G401.6 (cell line): ENCODE data around the gene SLC44A1.
A peak's percentile ranks its signal among the peaks of the same experiment; 100 is the strongest.

Experiments used
- FAIRE-seq: peaks from 2 replicates; lab custom pipeline; 2012; peaks lifted over from hg19 to GRCh38; lab: Jason Lieb, UNC

The SLC44A1 gene

GRCh38 chr9:105396441-105396840 lies 152.0 kb downstream of the SLC44A1 start:
- FAIRE-seq = no peak

DNA sequence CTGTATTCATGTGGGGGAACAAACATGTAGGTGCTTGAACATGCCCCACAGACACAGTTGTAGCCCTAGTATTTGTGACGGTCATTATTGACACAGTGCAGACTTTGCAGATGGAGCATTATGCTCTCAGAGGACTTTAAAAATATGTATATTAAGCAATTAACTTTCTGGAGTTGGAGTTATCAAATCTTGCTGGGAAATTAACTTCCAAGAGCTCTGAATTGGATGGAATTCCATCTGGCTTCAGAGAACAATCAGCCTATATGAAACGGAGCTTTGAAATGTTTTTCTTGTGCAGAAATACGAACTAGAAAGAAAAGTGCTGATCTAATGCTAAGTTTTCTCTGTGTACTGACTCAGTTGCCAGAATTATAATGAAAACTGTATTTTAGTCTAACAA lies 152.4 kb downstream of the SLC44A1 start:
- FAIRE-seq = no peak

- FAIRE-seq = no peak
These were observed 154.7 kb downstream of the SLC44A1 start for GRCh38 chr9:105399117-105399516.

DNA sequence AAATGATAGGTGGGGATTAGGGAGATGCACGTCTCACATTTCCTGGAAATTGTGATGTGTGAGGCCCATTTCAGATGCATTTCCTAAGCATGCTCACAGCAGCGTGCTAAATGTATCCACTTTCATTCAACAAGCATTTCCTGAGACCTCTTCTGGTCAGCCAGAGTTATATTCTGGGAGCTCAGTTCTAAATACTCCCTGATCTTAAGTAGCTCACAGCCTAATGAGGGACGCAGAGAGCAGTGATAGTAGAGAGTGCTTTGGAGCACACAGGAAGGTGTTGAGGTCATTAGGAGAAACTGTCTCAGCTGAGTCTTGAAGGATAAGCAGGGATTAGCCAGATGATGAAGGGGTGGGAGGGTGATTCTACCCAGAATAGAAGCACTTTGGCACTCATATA lies 157.2 kb downstream of the SLC44A1 start:
- no peak for FAIRE-seq

DNA sequence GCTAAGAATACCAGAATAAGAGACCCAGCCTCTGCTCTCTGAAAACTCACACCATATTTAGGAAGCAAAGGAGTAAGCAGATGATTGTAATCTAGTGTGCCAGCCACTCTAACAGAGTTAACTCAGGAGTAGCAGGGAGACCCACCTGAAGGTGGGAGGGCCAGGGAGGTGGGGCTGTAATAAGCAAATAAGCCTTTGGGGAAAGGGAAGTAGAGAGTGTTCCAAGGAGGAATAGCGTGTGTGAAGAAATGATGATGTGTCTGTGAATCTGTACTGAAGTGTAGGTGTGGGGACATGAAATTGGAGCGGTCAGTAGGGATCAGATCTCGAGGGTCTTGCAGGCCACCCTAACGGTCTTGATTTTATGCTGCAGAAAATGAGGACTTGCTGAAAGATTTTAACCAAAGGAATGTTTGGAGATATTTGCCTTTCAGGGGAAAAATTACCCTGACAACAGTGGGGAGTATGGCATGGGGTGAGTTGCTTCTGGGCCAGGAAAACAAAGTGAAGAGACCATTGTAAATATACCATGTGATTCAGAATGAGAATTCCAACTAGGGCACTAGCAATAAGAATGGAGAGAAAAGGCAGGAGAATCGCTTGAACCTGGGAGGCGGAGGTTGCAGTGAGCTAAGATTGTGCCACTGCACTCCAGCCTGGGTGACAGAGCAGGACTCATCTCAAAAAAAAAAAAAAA lies 159.2 kb downstream of the SLC44A1 start:
- no peak for FAIRE-seq

DNA sequence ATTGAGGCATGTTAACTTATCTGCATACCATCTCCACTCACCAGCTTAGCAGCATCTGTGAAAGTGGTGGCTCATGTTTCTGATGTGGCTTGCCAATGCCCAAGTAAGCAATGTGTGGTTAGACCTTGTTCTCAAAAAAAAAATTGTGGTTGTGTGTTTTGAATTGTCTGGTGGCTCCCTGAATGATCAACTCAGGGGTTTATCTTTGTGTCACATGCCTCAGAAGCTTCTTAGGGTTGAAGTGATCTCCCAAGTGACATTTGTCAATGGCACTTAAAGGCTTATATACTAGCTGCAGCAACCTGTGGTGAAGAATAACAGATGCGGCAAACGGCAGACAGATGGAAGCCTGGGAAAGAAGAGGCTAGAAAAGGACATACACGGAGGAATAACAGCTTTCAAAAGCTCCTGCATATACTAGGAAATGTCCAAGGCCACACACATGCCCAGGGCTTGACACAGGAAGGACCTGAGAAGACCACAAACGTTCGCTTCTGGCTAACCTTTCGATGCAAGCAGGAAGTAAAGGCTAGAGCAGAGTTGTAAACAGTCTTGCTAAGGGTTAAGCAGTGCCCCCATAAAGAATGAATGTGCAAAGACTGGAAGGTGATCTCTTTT lies 161.2 kb downstream of the SLC44A1 start:
- no peak for FAIRE-seq

DNA sequence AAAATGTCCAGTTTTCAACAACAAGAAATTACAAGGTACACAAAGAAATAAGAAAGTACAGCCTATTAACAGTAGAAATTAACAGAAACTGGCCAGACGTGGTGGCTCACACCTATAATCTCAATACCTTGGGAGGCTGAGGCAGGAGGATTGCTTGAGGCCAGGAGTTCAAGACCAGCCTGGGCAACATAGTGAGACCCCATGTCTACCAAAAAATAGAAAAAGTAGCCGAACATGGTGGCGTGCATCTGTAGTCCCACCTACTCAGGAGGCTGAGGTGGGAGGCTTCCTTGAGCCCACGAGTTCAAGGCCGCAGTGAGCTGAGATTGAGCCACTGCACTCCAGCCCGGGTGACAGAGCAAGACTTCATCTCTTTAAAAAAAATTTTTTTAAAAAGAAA lies 161.9 kb downstream of the SLC44A1 start:
- no peak for FAIRE-seq

DNA sequence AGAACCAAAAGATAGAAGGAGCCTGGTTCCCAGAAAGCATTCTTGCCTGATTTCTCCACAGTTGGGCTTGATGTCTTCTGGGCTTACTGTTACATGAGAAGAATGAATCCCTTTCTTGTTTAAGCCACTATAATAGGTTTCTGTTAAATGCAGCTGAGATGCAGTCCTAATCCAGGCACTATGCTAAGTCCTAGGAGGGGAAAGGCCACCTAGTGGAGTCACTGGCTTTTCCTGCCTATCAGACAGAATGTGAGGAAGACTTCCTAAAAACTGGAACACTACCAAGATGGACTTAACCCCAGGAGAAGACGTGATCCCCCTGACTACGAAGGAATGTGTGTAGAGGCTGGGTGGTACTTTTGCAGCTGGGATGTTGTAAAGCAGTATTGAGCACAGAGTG lies 169.1 kb downstream of the SLC44A1 start:
- no peak for FAIRE-seq

- FAIRE-seq = no peak
These were observed 170.7 kb downstream of the SLC44A1 start for GRCh38 chr9:105414947-105415661.

- FAIRE-seq = no peak
These were observed 171.2 kb downstream of the SLC44A1 start for GRCh38 chr9:105415662-105415980.

DNA sequence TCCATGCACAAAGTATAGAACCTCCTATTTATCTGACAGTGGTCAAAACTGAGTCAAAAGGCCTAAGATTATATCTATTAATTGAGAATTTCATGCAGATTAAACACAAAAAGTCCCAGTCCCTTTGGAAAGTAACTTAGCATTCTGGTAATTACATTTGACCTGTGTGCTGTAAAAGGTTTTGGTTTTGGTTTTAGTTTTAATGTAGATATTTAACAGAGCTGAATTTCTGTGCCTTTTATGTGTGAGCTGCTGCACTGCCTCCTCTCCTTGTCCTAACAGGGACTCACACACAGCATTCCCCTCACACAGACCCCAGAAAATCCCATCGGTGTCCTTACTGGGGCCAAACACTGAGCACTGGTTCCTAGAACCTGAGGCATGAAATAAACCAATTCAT lies 172.4 kb downstream of the SLC44A1 start:
- FAIRE-seq = no peak

DNA sequence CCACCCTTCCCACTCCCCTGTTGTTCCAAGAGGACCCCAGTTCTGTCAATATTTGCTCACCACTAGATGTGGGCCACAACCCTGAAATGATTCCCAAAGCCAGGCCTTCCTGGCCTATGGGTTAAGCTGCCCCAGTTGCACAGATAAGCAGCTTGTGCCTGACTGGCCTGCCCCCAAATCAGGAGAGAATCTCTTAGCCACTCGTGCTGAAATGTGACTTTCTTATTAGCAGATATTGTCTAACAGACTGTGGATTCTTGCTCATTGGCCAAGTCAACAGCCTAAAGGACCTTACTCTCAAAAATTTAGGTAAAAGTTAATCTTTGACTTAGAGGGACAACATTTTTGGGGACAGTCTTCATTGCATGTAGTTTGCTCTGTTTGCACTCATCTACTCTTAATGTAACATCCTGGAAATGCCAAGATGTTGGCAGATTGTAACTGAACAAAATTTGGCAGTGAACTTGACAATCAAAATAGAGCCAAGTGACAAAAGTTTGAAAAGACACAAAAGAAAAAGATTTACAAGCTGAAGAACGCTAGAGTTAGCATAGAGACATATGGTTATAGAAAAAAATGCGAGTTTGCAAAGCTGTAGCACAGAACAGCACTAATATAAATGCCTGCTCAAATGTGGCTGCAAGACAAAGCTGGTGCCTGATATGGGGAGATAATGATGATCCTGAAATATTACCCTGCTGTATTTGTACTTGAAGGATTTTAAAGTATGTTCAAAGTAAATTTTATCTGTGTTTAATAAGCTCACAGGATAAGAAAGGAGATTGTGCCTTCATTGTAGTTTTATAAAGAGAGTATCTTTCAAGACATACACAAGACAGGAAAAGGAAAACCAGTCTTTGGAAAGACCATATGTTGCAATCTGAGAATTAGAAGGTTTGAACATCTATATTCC lies 174.4 kb downstream of the SLC44A1 start:
- no peak for FAIRE-seq

DNA sequence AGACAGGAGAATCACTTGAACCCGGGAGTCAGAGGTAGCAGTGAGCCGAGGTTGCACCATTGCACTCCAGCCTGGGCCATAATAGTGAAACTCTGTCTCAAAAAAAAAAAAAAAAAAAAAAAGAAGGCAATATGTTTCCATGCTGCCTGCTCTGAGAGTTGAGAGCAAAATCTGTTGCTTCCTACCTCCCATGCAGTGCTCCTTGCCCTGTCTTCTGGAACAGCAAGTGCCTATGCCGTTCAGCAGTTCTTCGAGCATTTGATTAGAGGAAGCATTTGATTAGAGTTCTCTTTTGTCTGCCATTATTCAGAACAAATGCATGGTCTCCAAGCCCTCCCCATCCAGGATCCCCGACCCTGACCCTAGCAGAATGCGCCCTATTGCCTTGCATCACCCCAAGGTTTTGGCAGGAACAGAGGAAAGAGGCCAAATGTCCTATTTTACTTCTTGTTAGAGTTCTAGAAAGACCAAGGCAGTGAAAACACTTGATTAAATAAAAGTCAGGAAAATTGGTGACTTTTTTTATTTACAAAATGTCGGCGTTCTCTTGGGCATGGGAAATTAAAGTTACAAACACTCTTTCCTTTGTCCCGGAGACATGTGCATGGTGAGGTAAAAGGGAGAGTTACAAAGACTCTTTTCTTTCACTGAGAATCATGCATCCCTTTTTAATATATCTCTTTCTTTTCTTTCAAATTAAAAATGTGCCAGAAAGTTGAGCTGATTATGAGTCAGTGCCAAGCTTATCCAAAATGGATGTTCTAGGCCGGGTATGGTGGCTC lies 175.6 kb downstream of the SLC44A1 start:
- no peak for FAIRE-seq

DNA sequence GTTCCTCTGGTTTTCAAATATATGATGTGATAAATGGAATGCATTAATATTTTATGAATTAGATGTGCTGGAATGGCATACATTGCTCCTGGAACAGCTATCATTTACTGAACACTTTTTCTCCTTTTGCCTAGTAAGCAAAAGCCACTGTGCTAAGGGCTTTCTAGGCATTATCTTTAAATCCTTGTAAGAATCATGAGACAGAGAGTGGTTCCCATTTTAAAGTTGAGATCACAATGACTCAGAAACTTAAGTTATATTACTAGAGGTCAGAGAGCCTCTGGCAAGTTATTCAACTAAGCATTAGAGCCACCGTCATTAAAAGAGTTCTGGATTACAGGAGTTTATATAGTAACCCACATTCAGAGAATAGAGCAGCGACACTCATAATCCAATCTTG lies 176.7 kb downstream of the SLC44A1 start:
- FAIRE-seq = no peak

DNA sequence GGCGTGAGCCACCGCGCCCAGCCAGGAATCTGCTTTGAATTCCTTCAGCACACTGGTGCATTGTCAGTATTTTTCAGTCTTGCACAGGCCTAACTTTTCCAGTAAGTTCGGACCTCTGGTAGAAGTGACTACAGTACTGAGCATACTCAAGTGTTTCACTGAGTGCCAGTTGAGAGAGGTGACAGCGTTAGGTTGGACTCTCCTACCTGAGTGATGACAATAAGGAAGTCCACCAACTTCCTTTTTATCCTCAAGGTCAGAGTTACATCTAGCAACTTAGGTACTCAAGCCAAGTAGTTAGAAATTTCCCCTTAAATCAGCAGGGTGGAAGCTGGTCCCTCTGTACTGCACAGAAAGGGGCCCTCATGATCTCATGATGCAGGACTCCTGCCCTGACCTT lies 177.4 kb downstream of the SLC44A1 start:
- no peak for FAIRE-seq

GRCh38 chr9:105425816-105426433 lies 181.5 kb downstream of the SLC44A1 start:
- FAIRE-seq = peak; percentile 78

DNA sequence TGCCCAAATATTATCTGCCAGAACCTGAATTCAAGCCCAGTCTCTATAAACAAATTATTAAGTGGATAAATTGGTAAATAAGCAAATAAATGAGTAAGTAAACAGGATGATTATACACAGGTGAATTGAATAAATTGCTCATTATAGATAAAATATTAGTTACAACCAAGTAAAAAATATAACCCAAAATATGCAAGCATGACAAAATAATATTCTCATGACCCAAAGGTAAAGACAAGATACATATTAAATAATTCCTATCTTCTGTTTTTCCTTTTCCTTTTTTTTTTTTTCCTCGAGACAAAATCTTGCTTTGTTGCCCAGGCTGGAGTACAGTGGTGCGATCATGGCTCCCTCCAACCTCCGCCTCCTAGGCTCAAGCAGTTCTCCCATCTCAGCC lies 182.2 kb downstream of the SLC44A1 start:
- no peak for FAIRE-seq

DNA sequence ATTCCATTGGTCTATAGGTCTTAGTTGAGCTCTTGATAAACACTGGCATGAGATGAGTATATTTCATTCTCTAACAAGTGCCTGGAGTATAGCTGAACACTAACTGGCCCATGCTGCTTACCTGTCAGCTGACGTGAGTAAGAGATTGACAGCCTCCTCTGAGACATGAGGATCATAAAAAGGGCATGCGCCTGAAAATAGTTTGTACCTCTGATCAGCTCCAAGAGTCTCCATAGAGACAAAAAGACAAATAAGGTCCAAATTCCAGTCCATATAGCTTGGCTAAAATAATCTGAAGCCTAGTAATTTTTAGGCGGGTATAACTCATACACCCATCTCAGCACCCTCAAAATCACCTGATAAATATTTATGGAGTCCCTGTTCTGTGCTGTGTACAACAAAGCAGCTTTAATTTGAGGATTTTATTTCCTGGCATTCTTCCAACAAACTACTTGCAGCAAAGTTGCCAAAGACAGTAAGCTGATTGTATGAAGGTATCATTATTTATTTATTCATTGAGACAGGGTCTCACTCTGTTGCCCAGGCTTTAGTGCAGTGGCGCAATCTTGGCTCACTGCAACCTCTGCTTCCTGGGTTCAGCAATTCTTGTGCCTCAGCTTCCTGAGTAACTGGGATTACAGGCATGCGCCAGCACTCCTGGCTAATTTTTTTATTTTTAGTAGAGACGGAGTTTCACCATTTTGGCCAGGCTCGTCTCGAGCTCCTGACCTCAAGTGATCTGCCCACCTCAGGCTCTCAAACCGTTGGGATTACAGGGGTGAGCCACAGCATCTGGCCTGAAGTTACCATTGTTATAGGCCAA lies 187.2 kb downstream of the SLC44A1 start:
- no peak for FAIRE-seq

GRCh38 chr9:105432247-105432842 lies 187.9 kb downstream of the SLC44A1 start:
- no peak for FAIRE-seq

DNA sequence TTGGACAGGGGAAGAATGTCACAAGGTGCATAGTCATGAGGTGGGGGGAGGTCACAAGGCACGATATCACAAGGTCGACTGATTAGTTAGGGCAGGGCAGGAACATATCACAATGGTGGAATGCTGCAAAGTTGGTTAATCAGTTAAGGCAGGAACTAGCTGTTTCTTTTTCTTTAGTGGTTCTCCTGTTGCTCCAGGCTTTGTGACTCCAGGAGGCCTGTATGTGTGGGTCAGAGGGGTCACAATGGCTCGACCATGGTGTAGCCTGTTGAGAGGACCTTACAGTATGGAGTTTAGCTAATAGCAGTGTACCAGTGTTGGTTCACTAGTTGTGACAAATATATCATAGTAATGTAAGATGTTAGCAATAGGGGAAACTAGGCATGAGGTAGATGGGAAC lies 191.0 kb downstream of the SLC44A1 start:
- no peak for FAIRE-seq
